B cell (primary cell): Measurements from ENCODE around the gene CHAT. TPM values are rescaled to one million over a fixed set of nuclear protein-coding genes. Genes with fewer than 3 reads are reported as not detected.

Source experiments
- ATAC-seq: fragments of 200-7000 bp; cut with Tn5 transposase; one replicate; pipeline ENCODE4 v1.10.0; 2021; ENCODE audit warnings: low read depth, mild to moderate bottlenecking, moderate number of reproducible peaks, moderate library complexity
- CTCF ChIA-PET: fragments of 350-600 bp; sonication (Branson Sonifier 250); formaldehyde crosslinking; loops from one replicate; lab custom pipeline; 2021; ENCODE audit warnings: antibody characterized with exemption, inconsistent platforms; lab: Charles Lee
- POLR2A ChIA-PET: fragments of 350-600 bp; sonication (Branson Sonifier 250); formaldehyde crosslinking; loops from one replicate; lab custom pipeline; 2021; ENCODE audit warnings: antibody characterized with exemption; lab: Charles Lee
- DNase-seq: peaks from one replicate; pipeline ENCODE4 v3.0.0; 2013
- H2AFZ ChIP-seq: 2 replicates; pipeline ENCODE4 v1.6.1; 2012; ENCODE audit warnings: mild to moderate bottlenecking, low read depth, low read length; ENCODE audit not compliant: insufficient read depth, poor library complexity, severe bottlenecking
- H3K27ac ChIP-seq, 2 donors: 1 replicate in 1 of 2; 2 replicates in 1 of 2; pipeline ENCODE4 v1.5.1; 2012 to 2013; ENCODE audit warnings: low read length in 2 of 2, mild to moderate bottlenecking in 2 of 2, moderate library complexity in 1 of 2
- H3K27me3 ChIP-seq, 4 experiments: fragments of 200-600 bp in 1 of 4; sonication (generic) in 1 of 4; replicated peaks in 1 of 4; 1 replicate in 2 of 4; 2 replicates in 2 of 4; pipeline versions ENCODE4 v1.6.1 to v1.7.0; 2013 to 2016; ENCODE audit warnings: low read length in 3 of 4, mild to moderate bottlenecking in 2 of 4, mixed read lengths in 1 of 4, moderate library complexity in 1 of 4; ENCODE audit not compliant: insufficient read depth in 4 of 4, control insufficient read depth in 3 of 4; ENCODE audit errors: control extremely low read depth in 1 of 4
- H3K36me3 ChIP-seq, 2 experiments: replicated peaks in 1 of 2; 1 replicate in 1 of 2; 2 replicates in 1 of 2; pipeline versions ENCODE4 v1.6.1 to v1.7.1; 2013; ENCODE audit warnings: low read length in 1 of 2; ENCODE audit not compliant: insufficient read depth in 2 of 2, control insufficient read depth in 1 of 2; ENCODE audit errors: control extremely low read depth in 1 of 2, extremely low read depth in 1 of 2
- H3K4me1 ChIP-seq, 2 donors: fragments of 200-600 bp in 1 of 2; sonication (generic) in 1 of 2; 1 replicate in 1 of 2; 2 replicates in 1 of 2; pipeline versions ENCODE4 v1.5.1 to v1.6.1; 2013 to 2017; ENCODE audit warnings: low read length in 2 of 2; ENCODE audit not compliant: control insufficient read depth in 2 of 2, insufficient read depth in 2 of 2
- H3K4me2 ChIP-seq: replicated peaks from 2 replicates; pipeline ENCODE3; 2012; ENCODE audit warnings: mild to moderate bottlenecking, low read depth, low read length; ENCODE audit not compliant: poor library complexity, severe bottlenecking
- H3K4me3 ChIP-seq, 5 experiments: fragments of 200-600 bp in 1 of 5; sonication (generic) in 1 of 5; 1 replicate in 3 of 5; 2 replicates in 2 of 5; pipeline versions ENCODE4 v1.5.1 to v1.7.0; 2011 to 2016; ENCODE audit warnings: low read length in 4 of 5, mild to moderate bottlenecking in 4 of 5, low read depth in 2 of 5, control low read depth in 1 of 5, moderate library complexity in 1 of 5; ENCODE audit not compliant: insufficient read depth in 1 of 5; ENCODE audit errors: control extremely low read depth in 1 of 5, extremely low read depth in 1 of 5
- H3K79me2 ChIP-seq: fragments of 200-600 bp; sonication (generic); one replicate; pipeline ENCODE4 v1.6.0; 2016; ENCODE audit warnings: low read length; ENCODE audit not compliant: control insufficient read depth, insufficient read depth
- H3K9ac ChIP-seq: fragments of 200-600 bp; sonication (generic); 2 replicates; pipeline ENCODE4 v1.6.1; 2017; ENCODE audit warnings: mild to moderate bottlenecking, low read length, moderate library complexity
- H3K9me3 ChIP-seq, 3 donors: one replicate each; pipeline versions ENCODE4 v1.6.1 to v1.7.1; 2013; ENCODE audit warnings: low read length in 2 of 3; ENCODE audit not compliant: control insufficient read depth in 2 of 3, insufficient read depth in 1 of 3; ENCODE audit errors: control extremely low read depth in 1 of 3
- H4K20me1 ChIP-seq: 2 replicates; pipeline ENCODE4 v1.6.0; 2012; ENCODE audit warnings: mild to moderate bottlenecking, low read length; ENCODE audit not compliant: insufficient read depth, control insufficient read depth, poor library complexity, severe bottlenecking
- H3K27ac Mint-ChIP-seq: one replicate; pipeline ENCODE4 v1.8.0; 2021; ENCODE audit warnings: mixed read lengths
- H3K27me3 Mint-ChIP-seq: one replicate; pipeline ENCODE4 v1.8.0; 2021; ENCODE audit warnings: mixed read lengths
- H3K4me1 Mint-ChIP-seq: one replicate; pipeline ENCODE4 v1.8.0; 2021; ENCODE audit warnings: mixed read lengths
- H3K4me3 Mint-ChIP-seq: one replicate; pipeline ENCODE4 v1.8.0; 2021; ENCODE audit warnings: mixed read lengths
- H3K9me3 Mint-ChIP-seq: one replicate; pipeline ENCODE4 v1.8.0; 2022; ENCODE audit warnings: mixed read lengths; ENCODE audit not compliant: insufficient read depth
- CTCF ChIP-seq: fragments of 200-600 bp; IDR thresholded peaks from one replicate; pipeline ENCODE4 v1.8.0; 2022; ENCODE audit warnings: antibody characterized with exemption, mild to moderate bottlenecking
- EZH2 ChIP-seq: IDR thresholded peaks from 2 replicates; pipeline ENCODE4 v1.6.1; 2012; ENCODE audit warnings: borderline replicate concordance, low read depth, mild to moderate bottlenecking, moderate library complexity, low read length; ENCODE audit not compliant: insufficient read depth, poor library complexity, severe bottlenecking
- WGBS: methylation state at CpG from one replicate; pipeline ENCODE4 v1.1.5; 2013; ENCODE audit warnings: missing lambda C conversion rate; ENCODE audit not compliant: insufficient coverage; 5-methylcytosine and 5-hydroxymethylcytosine counted together
- intact Hi-C: fragments of 100-400 bp; cut with micrococcal nuclease; formaldehyde crosslinking; loops from one replicate; pipeline ENCODE4 v1.10.0; 2022
- polyA plus RNA-seq: library from polyadenylated mRNA; depleted of rRNA; stranded (reverse); fragments of >200 nt; gene quantifications from 2 replicates; pipeline ENCODE4 v1.2.3, GENCODE V29; 2012
- total RNA-seq, 2 donors: library from RNA; stranded (reverse); fragments of 120-200 nt in 1 of 2; gene quantifications; 1 replicate in 1 of 2; 2 replicates in 1 of 2; pipeline versions ENCODE4 v1.2.3 to v1.2.4, GENCODE V29; 2013 to 2022

Gene CHAT
- total and polyA plus RNA-seq, 2 donors (not counting 1 experiment from before 2014, with no cell fraction given) = not detected

GRCh38 chr10:49642311-49642710, 28.5 kb downstream of the CHAT start:
- ChIA-PET CTCF (no interaction called here), POLR2A (no interaction called here)
- Histone ChIP-seq H3K4me1 (no peaks in the 10 kb centered on the region), H3K27ac (no peak overlapping the region), H3K4me2 (no peak overlapping the region), H4K20me1 (no peaks in the 10 kb centered on the region), H3K9ac (no peak overlapping the region), H3K36me3 (no peaks in the 10 kb centered on the region), H3K4me3 (no peak overlapping the region), H3K27me3 (peaks cover 0 to 3% (median 0%) of the 10 kb centered on the region in 4 experiments), H2AFZ (no peak overlapping the region), H3K9me3 (no peaks in the 10 kb centered on the region), H3K79me2 (no peaks in the 10 kb centered on the region)
- ATAC-seq = no peak
- TF ChIP-seq CTCF (no peak), EZH2 (no peak)
- WGBS = 87% methylated on average over 3 of the region's 3 CpGs
- Mint-ChIP-seq H3K4me1 (no peaks in the 10 kb centered on the region), H3K27ac (no peak overlapping the region), H3K4me3 (no peak overlapping the region), H3K9me3 (no peaks in the 10 kb centered on the region), H3K27me3 (peaks cover 43% of the 10 kb centered on the region)
- intact Hi-C loops = no loop called here
- DNase-seq = no peak

- no peak overlapping the region for H3K4me3 ChIP-seq
- CTCF ChIA-PET = no interaction called here
- no peak overlapping the region for H3K9ac ChIP-seq
- TF ChIP-seq EZH2 (no peak), CTCF (no peak)
- peaks cover 0 to 3% (median 0%) of the 10 kb centered on the region in 4 experiments for H3K27me3 ChIP-seq
- no peaks in the 10 kb centered on the region for H3K36me3 ChIP-seq
- no peaks in the 10 kb centered on the region for H3K4me1 ChIP-seq
- no peak overlapping the region for H3K27ac Mint-ChIP-seq
- POLR2A ChIA-PET = no interaction called here
- H3K27me3 Mint-ChIP-seq = peaks cover 35% of the 10 kb centered on the region
- no peaks in the 10 kb centered on the region for H4K20me1 ChIP-seq
- ATAC-seq = no peak
- intact Hi-C loops = no loop called here
- H3K79me2 ChIP-seq = no peaks in the 10 kb centered on the region
- H3K9me3 Mint-ChIP-seq = no peaks in the 10 kb centered on the region
- H3K27ac ChIP-seq = no peak overlapping the region
- no peak overlapping the region for H3K4me3 Mint-ChIP-seq
- no peak for DNase-seq
- H3K4me2 ChIP-seq = no peak overlapping the region
- WGBS = 91% methylated on average over 3 of the region's 5 CpGs
- H2AFZ ChIP-seq = no peak overlapping the region
- no peaks in the 10 kb centered on the region for H3K4me1 Mint-ChIP-seq
- H3K9me3 ChIP-seq = no peaks in the 10 kb centered on the region
Measured at GRCh38 chr10:49643241-49644034, 29.6 kb downstream of the CHAT start.
